ENCODE results near the gene TXK.

Gene TXK

GRCh38 chr4:48027653-48028052, 106.4 kb downstream of the TXK start:
- TF ChIP-seq CTCF (IDR thresholded peaks at IDR 0.05; ENCODE audit: extremely low read depth, missing control alignments), result no peak
- DNase-seq (ENCODE audit: low spot score), result peak; percentile 48

- no peak for TF ChIP-seq CTCF (IDR thresholded peaks at IDR 0.05; ENCODE audit: extremely low read depth, missing control alignments)
- DNase-seq (ENCODE audit: low spot score), result no peak
These were observed 109.0 kb downstream of the TXK start for GRCh38 chr4:48025005-48025404.

DNA sequence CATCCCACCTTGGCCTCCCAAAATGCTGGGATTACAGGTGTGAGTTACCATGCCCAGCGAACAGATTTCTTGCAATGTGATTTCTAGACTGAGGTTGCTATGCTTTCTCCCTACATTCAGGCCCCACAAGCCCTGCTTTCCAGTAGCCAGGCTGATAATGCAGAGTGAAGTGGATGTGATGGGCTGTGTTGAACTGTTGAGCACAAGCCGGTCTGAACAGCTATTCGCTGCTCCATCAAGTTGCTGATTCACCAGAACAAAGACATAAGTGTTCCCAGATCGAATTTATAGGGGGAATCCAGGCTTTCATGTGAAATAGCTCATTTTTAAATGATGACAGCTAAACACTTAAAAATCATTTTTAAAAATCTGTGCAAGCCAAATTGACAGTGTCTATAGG, 109.5 kb downstream of the TXK start:
- no peak for DNase-seq (ENCODE audit: low spot score)
- TF ChIP-seq CTCF (IDR thresholded peaks at IDR 0.05; ENCODE audit: extremely low read depth, missing control alignments), result no peak

DNA sequence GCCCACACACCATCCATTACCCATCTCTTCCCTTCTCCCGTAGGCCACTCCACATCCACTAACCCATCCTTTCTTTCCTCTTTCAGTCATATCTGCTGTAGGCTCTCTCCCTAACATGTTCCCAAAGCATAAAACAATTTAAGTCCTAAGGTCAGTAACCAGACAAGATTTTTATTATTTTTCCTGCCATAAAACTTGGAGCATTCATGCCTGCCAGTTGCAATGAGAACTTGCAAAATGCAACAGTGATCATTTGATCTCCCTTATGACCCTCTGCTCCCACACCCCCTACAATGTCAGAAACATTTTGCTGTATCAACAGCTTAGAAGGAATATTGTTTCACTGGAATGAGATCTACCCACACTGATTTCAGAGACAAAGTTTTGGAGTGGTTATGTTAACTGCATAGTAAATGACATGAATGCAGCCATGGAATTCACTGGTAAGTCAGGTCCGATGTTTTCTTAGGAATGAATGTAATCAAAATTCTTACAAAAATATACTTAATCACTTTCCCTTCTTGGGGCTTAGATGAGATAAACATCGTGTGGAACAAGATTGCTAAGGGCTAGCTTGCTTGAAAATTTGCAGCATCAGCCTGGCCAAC, 111.8 kb downstream of the TXK start:
- no peak for DNase-seq (ENCODE audit: low spot score)
- TF ChIP-seq CTCF (IDR thresholded peaks at IDR 0.05; ENCODE audit: extremely low read depth, missing control alignments), result no peak

- TF ChIP-seq CTCF (IDR thresholded peaks at IDR 0.05; ENCODE audit: extremely low read depth, missing control alignments), result no peak
- no peak for DNase-seq (ENCODE audit: low spot score)
These were observed 113.0 kb downstream of the TXK start for GRCh38 chr4:48021100-48021499.

GRCh38 chr4:48018112-48018511, 115.9 kb downstream of the TXK start:
- TF ChIP-seq CTCF (IDR thresholded peaks at IDR 0.05; ENCODE audit: extremely low read depth, missing control alignments), result no peak
- no peak for DNase-seq (ENCODE audit: low spot score)

DNA sequence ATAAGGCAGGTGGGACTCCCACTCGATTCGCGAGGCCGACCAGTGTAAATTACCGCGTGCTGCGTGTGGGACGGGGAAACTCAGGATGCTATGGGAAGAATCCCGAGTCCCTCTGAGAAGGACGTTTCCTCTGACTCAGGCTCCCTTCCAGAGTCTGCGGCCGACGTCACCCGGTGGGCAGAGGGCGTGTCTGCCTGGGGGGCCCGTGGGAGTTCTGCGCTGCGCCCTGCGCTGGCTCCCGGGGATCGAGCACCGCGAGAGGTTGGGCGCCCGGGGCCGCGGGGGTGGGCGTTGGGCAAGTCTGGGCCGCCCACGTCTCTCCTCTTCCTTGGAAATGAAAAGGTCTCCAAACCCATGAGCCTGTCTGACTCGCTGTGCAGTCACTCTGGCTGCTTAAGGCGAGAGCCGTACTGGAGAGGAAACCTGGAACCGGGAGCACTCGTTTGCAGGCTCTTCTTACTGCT, 116.9 kb downstream of the TXK start:
- peak; percentile 42 for DNase-seq (ENCODE audit: low spot score)
- no peak for TF ChIP-seq CTCF (IDR thresholded peaks at IDR 0.05; ENCODE audit: extremely low read depth, missing control alignments)
